Bronchus fibroblast of lung (primary cell): ENCODE data around the gene SYNDIG1. TPM values are rescaled to one million over a fixed set of nuclear protein-coding genes. Genes with fewer than 3 reads are reported as not detected.

Source experiments
- total RNA-seq: library from RNA; depleted of rRNA; stranded (reverse); fragments of >200 nt; gene quantifications from 2 replicates; pipeline ENCODE4 v1.2.3, GENCODE V29; 2015

SYNDIG1 gene
- total RNA-seq, result not detected in 2 replicates

DNA sequence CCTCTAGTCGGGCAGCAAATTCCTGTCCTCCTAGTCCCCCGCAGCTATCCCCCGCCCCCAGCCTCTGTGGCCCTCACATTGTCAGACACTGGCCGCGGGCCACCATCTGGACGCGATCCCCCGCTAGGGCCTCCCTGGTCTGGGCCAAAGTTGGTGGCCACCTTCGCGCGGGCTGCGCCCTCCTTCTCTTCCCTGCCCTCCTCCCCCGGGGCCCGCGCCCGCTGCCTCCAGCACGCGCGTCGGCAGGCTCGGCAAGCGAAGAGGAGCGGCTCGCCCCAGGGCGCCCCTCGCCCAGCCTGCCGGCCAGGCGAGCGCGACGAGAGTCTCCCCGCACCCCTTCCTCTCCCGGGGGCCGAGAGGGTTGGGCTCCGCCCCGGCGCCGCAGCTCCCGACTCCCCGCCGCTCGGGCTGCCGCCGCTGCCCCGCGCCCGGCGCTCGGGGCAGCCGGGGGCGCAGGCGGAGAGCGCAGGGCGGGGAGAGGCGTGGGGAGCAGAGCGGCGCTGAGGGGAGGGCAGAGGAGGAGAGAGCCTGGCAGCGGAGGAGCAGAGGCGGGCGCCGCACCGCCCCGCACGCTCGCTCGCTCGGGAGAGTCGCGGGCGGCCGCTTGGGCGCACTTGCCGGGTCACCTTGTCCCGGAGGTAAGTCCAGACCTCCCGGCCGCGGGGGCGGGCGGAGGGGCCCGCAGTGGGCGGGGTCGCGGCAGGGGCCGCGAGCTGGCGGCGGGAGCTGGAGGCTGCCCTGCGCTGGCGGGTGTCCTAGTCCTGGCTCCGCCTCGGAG lies at the start of gene SYNDIG1:
Gene SYNDIG1 (plus strand): TSS at position 514 of the 778 bp plus-strand sequence. CDS start 73,469 bp downstream, outside the sequence.

